ENCODE results near the gene ZMIZ1. TPM values are rescaled to one million over a fixed set of nuclear protein-coding genes. Genes with fewer than 3 reads are reported as not detected.

ZMIZ1 gene
- total RNA-seq, 4 donors from 2014 or later: 18.7 to 188 (median 36.7) TPM

- H3K27ac ChIP-seq: no peak overlapping the region
- intact Hi-C loops (cut with DNase I; ENCODE audit: low total_unique reads): no loop called here
- no peak for DNase-seq
- H3K36me3 ChIP-seq: no peaks in the 10 kb centered on the region
- TF ChIP-seq CTCF (IDR thresholded peaks at IDR 0.05) (no peak), POLR2A (IDR thresholded peaks at IDR 0.05) (no peak)
- no peaks in the 10 kb centered on the region for H3K27me3 ChIP-seq
- no peaks in the 10 kb centered on the region for H3K9me3 ChIP-seq
- H3K4me3 ChIP-seq: no peak overlapping the region
- H3K4me1 ChIP-seq: no peaks in the 10 kb centered on the region
Observed at GRCh38 chr10:79321951-79322350, 253.2 kb downstream of the ZMIZ1 start.

GRCh38 chr10:79322616-79323543 is 254.1 kb downstream of the ZMIZ1 start:
- Histone ChIP-seq H3K27ac (no peak overlapping the region), H3K36me3 (no peaks in the 10 kb centered on the region), H3K4me3 (no peak overlapping the region), H3K4me1 (no peaks in the 10 kb centered on the region), H3K9me3 (no peaks in the 10 kb centered on the region), H3K27me3 (no peaks in the 10 kb centered on the region)
- DNase-seq: peak in 1 of 2 donors; percentile 20
- intact Hi-C loops (cut with DNase I; ENCODE audit: low total_unique reads): no loop called here
- no peak for TF ChIP-seq POLR2A (IDR thresholded peaks at IDR 0.05)
- no peak for TF ChIP-seq CTCF (IDR thresholded peaks at IDR 0.05)

DNA sequence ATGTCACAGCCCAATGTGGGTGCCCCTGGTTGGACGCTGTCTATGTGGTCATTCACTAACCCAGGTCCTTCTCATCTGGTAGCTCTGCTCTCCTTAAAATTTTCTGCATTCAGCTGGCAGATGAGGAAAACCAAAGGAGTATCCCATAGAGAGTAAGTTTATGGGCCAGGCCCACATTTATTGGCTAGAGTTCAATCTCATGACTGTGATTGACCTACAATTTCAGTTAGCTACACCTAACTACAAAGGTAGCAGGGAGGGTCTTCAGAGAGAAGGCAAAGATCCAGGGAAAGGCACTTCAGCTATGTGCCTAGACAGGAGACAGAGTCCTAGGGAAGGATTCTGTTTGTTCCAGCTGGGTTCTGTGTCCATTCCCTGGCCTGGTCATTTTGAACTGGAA is 254.8 kb downstream of the ZMIZ1 start:
- intact Hi-C loops (cut with DNase I; ENCODE audit: low total_unique reads): no loop called here
- TF ChIP-seq CTCF (IDR thresholded peaks at IDR 0.05) (no peak), POLR2A (IDR thresholded peaks at IDR 0.05) (no peak)

DNA sequence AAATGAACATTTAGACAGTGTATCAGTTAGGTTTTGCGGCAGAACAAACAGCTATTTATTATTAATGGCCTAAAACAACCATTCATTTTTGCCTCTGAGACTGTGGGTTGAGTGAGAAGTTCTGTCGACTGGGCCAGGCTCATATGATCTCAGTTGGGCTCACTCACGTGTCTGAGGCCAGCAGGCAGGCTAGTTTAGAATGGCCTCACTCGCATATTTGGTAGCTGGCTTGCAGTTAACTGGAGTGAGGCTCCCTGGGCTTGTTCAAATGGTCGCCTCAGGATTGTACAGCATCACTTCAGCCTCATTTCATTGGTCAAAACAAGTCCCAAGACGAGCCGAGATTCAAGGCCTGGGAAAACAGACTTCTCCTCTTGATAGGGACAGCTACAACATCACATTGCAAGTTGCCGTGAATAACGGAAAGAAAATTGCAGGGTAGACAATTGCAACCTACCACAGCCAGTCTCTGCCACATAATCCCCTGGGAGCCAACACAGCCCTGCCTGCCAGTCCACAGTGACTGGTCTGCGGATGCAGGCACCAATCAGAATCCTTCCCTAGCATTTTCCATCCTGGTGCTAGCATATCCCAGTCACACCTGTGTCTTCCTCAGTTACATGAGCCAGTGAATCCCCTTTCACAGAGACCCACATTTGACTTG is 255.4 kb downstream of the ZMIZ1 start:
- Histone ChIP-seq H3K4me3 (no peak overlapping the region), H3K27me3 (no peaks in the 10 kb centered on the region), H3K4me1 (no peaks in the 10 kb centered on the region), H3K36me3 (no peaks in the 10 kb centered on the region), H3K27ac (no peak overlapping the region), H3K9me3 (no peaks in the 10 kb centered on the region)
- TF ChIP-seq POLR2A (IDR thresholded peaks at IDR 0.05): no peak
- TF ChIP-seq CTCF (IDR thresholded peaks at IDR 0.05): no peak
- DNase-seq: no peak
- intact Hi-C loops (cut with DNase I; ENCODE audit: low total_unique reads): no loop called here

More for the DNA sequence above, 254.8 kb downstream of the ZMIZ1 start:
- Histone ChIP-seq H3K36me3 (no peaks in the 10 kb centered on the region), H3K9me3 (no peaks in the 10 kb centered on the region), H3K27ac (no peak overlapping the region), H3K4me3 (no peak overlapping the region), H3K4me1 (no peaks in the 10 kb centered on the region), H3K27me3 (no peaks in the 10 kb centered on the region)
- no peak for DNase-seq
